ENCODE data around the gene UTP25.

UTP25 gene

GRCh38 chr1:209838537-209838936, 10.8 kb downstream of the UTP25 start:
- in situ Hi-C loops (cut with MboI; ENCODE audit: low sequenced_read_pairs): no loop called here

DNA sequence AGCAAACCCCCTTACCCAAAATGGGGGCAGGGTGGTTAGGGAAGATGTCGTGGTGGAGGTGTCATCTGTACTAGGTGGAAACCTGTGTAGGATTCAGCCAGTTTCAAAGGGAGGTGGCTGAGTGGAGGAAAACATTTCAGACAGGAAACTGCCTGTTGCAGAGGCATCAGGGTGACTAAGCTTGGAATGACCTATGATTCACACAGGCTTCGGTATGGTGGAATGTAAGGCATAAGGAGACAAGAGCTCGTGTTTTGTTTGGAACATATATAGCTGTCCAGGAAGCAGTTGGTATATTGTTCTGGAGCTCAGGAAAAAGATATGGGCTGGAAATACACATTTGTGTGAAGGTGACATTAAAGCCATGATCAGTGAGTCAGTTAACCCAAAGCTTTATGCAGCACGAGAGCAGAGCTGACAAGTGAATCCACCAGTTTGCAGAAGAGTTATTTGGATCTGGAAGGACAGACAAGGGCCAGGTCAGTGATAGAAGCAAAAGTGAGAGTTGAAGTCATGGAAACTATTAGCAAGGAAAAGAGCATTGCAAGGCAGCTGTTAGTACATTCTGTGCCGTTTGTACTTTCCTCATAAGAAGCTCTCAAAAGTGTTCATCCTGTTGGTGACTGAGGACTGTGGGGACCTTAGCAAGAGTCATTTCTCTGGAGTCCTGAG, 12.2 kb downstream of the UTP25 start:
- in situ Hi-C loops (cut with MboI; ENCODE audit: low sequenced_read_pairs): no loop called here

GRCh38 chr1:209840611-209841010, 12.8 kb downstream of the UTP25 start:
- in situ Hi-C loops (cut with MboI; ENCODE audit: low sequenced_read_pairs): no loop called here

- in situ Hi-C loops (cut with MboI; ENCODE audit: low sequenced_read_pairs): no loop called here
These were observed 17.1 kb downstream of the UTP25 start for GRCh38 chr1:209844695-209845407.

GRCh38 chr1:209845408-209845725, 17.6 kb downstream of the UTP25 start:
- in situ Hi-C loops (cut with MboI; ENCODE audit: low sequenced_read_pairs): no loop called here

DNA sequence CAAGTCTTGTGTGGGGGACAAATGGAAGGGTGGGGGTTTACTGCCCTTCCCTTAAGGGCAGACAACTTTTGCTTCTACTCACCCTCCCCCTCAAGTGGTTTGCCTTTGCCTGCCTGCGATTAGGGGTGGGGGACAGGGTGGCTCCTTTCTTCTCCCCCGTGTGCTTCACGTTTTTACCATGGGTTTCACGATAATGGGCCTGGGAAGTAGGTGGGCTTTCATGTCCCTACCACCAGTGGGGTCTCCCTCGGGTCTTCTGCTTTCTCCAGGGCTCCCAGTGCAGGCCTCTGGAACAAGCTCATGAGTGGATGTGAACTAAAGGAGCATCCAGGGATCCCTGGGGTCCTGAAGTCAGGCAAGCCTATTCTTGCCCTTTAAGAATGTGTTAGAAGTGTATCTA, 21.6 kb downstream of the UTP25 start:
- in situ Hi-C loops (cut with MboI; ENCODE audit: low sequenced_read_pairs): no loop called here

DNA sequence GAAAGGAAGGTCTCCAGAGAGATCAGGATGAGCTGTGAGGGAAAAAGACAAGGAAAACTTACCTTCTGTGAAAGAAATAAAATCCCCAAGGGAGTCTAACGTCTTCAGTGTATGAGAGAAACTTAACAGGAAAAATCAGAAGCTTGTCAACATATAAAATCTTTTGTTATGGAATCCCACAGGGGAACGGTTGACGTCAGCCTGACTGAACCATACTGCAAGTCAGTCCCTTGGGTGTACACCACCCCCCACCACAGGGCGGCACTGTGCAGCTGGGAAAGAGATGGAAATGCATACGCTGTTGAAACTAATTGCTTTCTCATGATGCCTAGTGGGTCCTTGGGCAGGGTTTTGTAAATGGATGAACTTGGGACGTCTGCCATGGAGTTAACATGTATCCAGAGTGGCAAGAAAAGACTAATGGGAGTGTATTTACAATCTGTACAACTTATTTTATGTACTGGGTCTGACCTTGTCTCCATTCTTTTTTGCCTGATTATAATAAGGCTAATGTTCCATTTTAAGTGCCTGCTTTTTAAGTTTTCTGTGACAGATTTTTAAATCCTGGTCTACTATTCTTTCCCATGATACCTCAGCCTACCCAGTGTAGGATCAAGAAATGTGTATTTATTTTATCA, 22.7 kb downstream of the UTP25 start:
- in situ Hi-C loops (cut with MboI; ENCODE audit: low sequenced_read_pairs): loop anchor here (25.0 kb wide), 1 partner anchor 462 kb away; no protein-coding TSS in a partner anchor

GRCh38 chr1:209853676-209854075, 25.9 kb downstream of the UTP25 start:
- in situ Hi-C loops (cut with MboI; ENCODE audit: low sequenced_read_pairs): loop anchor here (25.0 kb wide), 1 partner anchor 459 kb away; no protein-coding TSS in a partner anchor

- in situ Hi-C loops (cut with MboI; ENCODE audit: low sequenced_read_pairs): loop anchor here (25.0 kb wide), 1 partner anchor 458 kb away; no protein-coding TSS in a partner anchor
These were observed 26.4 kb downstream of the UTP25 start for GRCh38 chr1:209854196-209854595.

DNA sequence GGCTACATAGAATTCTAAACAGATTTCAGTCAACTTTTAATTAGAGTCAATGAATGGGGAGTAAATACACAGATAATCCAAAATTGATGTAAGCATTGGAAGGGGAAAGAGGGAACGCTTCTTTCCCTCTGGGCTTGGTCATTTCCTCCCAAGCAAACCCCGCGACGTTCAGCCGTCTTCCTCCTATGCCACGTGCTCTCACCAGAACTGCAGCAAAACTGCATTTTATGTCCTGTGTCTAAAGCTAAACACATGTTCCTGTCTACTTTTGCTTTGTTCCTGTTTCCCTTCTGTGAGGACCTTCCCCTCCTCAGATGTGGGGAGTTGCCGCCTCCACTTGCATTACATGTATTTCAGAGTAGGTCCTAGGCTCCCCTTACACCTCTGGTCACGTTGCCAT, 27.2 kb downstream of the UTP25 start:
- in situ Hi-C loops (cut with MboI; ENCODE audit: low sequenced_read_pairs): loop anchor here (25.0 kb wide), 1 partner anchor 457 kb away; no protein-coding TSS in a partner anchor

DNA sequence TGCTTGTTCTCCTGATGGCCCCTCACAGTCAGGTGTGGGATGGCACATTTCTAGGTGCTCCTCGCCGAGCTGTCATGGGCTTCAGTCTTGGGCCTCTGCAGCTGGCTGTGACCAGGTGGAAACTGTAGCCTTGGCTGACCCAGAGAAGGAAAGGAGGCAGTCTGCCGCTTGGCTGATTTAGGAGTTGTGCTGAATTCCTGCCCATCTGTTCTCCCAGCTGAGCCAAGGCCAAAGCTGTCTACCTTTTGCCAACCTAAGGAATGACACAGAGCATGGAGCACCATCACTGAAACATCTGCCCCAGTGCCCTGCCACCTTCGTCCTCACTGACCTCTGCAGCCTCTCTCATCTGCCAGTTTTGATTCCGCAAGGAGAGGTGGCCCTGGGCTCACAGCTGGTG, 27.9 kb downstream of the UTP25 start:
- in situ Hi-C loops (cut with MboI; ENCODE audit: low sequenced_read_pairs): loop anchor here (25.0 kb wide), 1 partner anchor 457 kb away; no protein-coding TSS in a partner anchor

DNA sequence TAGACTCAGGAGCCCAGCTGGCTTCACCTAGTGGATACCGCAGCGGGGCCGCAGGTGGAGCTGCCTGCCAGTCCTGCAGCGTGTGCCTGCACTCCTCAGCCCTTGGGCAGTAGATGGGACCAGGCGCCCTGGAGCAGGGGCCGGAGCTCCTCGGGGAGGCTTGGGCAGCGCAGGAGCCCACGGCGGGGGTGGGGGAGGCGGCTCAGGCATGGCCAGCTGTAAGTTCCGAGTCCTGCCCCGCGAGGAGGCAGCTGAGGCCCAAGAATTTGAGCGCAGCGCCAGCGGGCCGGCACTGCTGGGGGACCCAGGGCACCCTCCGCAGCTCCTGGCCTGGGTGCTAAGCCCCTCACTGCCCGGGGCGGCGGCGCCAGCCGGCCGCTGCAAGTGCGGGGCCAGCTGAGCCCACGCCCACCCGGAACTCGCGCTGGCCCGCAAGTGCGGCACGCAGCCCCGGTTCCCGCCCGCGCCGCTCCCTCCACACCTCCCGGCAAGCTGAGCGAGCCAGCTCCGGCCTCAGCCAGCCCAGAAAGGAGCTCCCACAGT, 30.9 kb downstream of the UTP25 start:
- in situ Hi-C loops (cut with MboI; ENCODE audit: low sequenced_read_pairs): loop anchor here (25.0 kb wide), 1 partner anchor 454 kb away; no protein-coding TSS in a partner anchor

DNA sequence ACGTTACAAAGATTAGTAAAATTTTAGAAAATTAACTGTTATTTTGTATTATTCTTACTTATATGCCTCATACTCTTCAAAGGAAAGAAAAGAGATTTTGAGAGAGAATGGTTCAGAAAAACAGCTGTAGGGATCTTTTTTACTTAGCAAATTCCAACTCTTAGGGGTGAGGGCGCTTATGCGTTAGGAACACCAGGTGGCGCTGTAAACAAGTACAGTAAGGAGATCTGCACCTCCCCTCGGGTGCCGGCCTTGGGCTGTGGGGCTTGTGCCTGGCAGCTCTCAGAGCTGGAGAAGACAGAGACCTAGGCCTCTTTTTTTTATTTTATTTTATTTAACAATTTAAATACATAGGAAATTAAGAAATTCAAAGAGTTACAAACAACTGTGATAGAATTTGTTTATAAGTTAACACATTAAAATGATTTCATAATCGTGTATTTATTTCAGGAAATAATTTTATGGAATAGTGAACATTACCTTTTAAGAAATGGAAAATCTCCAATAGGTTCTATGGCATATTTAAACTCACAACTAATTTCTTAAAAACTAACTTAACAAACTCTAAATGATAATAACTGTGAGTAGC, 32.6 kb downstream of the UTP25 start:
- in situ Hi-C loops (cut with MboI; ENCODE audit: low sequenced_read_pairs): loop anchor here (25.0 kb wide), 1 partner anchor 452 kb away; no protein-coding TSS in a partner anchor

DNA sequence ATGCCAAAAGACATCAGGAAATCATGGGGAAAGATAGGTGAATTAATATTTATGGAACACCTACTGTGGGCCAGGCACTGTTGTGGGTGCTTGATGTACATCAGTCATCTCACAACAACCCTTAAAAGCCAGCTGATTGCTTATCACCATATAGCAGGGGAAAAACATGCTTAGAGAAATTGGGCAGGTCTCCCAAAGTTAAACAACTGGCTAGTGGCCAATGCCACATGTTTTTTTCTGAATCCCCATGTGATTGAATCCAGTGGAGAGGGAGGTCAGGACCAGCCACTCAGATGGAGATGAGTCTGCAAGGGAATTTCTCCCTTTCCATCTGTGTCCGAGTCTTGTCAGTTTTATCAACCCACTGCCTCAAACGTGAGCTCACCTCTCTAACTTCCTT, 33.5 kb downstream of the UTP25 start:
- in situ Hi-C loops (cut with MboI; ENCODE audit: low sequenced_read_pairs): loop anchor here (25.0 kb wide), 1 partner anchor 451 kb away; no protein-coding TSS in a partner anchor

DNA sequence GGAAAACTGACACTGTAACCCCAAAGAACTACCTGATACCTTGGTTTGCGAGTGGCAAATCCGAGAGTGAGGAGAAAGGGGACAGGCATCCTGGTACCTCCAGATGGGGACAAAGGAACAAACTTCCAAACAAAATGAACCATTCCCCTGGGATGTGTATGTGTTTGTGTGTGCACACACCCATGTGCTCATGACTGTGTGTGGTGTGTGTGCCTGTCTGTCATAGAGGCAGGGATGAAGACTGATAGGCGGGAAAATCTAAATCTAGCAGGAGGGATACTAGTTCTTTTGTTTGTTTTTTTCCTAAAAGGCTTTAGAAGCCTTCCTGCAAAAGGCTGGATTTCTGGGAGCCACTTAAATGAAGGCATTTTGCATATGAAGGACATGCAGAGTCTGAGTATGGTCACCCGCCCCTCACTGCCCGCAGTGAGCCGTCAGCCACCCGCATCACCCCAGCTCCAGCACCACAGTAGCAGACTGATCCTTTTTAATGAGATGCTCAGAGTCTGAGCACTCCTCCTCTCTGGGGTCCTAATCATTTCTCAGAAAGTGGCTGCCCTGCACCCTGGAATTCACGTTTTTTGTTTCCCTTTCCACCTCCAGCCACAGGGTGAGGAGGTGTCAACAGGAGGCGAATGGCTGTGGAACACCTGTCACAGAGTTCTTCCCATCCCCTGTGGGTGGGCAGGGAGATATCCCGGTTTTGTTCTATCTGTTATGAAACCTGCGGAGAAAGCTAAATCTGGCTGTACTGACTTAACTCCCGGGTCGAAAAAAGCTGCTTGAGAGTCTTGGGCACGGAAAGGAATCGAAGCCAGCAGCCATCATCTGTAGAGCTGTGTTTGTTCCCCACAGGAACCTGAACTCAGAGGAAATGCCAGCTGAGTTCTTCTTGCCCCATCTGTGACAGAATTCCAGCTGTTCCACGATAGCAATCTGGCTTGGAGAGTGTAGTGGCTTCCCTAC, 34.9 kb downstream of the UTP25 start:
- in situ Hi-C loops (cut with MboI; ENCODE audit: low sequenced_read_pairs): loop anchor here (25.0 kb wide), 1 partner anchor 450 kb away; no protein-coding TSS in a partner anchor

DNA sequence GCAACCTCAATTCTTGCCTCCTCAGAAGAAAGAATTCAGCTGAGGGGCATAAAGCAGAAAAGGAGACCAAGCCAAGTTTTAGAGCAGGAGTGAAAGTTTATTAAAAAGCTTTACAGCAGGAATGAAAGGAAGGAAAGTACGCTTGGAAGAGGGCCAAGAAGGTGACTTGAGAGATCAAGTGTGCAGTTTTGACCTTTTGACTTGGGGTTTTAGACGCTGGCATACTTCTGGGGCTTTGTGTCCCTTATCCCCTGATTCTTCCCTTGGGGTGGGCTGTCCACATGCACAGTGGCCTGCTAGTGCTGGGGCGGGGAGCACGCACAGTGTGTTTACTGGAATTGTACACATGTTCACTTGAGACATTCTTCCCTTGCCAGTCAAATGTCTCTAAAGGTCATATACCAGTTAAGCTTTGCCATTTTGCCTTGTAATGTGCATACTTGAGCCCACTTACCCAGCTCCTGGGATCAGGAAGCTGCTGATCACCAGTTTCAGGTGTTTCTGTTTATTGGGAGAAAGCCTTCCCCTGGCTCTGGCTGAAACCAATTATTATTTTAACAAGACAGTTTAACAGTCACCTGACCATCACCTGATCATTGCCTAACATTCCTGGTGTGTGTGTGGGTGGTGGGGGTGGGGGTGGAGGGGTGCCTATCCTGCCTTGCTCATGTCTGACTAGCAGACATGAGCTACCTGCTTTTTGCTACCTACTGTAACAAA, 36.2 kb downstream of the UTP25 start:
- in situ Hi-C loops (cut with MboI; ENCODE audit: low sequenced_read_pairs): loop anchor here (25.0 kb wide), 1 partner anchor 448 kb away; no protein-coding TSS in a partner anchor

- in situ Hi-C loops (cut with MboI; ENCODE audit: low sequenced_read_pairs): loop anchor here (25.0 kb wide), 1 partner anchor 446 kb away; no protein-coding TSS in a partner anchor
These were observed 38.4 kb downstream of the UTP25 start for GRCh38 chr1:209866201-209866600.

- in situ Hi-C loops (cut with MboI; ENCODE audit: low sequenced_read_pairs): loop anchor here (25.0 kb wide), 1 partner anchor 443 kb away; no protein-coding TSS in a partner anchor
These were observed 41.7 kb downstream of the UTP25 start for GRCh38 chr1:209869291-209870149.
